Measurements from ENCODE around the gene PZP. TPM values are rescaled to one million over a fixed set of nuclear protein-coding genes. Genes with fewer than 3 reads are reported as not detected.

PZP gene
- total RNA-seq, 1 experiment from 2014 or later: not detected

- no peaks in the 10 kb centered on the region for H3K27me3 Mint-ChIP-seq (ENCODE audit: low read depth)
- Histone ChIP-seq H4K91ac (ENCODE audit: insufficient read length, low read depth, low read length) (no peak overlapping the region), H3K79me1 (ENCODE audit: insufficient read depth, low read depth, low read length, poor library complexity, severe bottlenecking) (no peaks in the 10 kb centered on the region), H4K20me1 (ENCODE audit: control insufficient read depth, insufficient read depth, insufficient read length) (no peaks in the 10 kb centered on the region), H2AK5ac (ENCODE audit: insufficient read length, low read length) (no peak overlapping the region), H2AFZ (ENCODE audit: low read length) (no peak overlapping the region), H3K27me3 (ENCODE audit: insufficient read depth, low read length) (no peaks in the 10 kb centered on the region), H3K9ac (ENCODE audit: extremely low read depth, insufficient read length, low read length) (no peak overlapping the region), H3K14ac (ENCODE audit: insufficient read depth, low read length) (no peak overlapping the region), H3K79me2 (ENCODE audit: insufficient read depth, low read length) (no peaks in the 10 kb centered on the region), H2BK20ac (ENCODE audit: low read depth, low read length, poor library complexity, severe bottlenecking) (no peak overlapping the region), H3K4ac (ENCODE audit: low read depth, low read length) (no peak overlapping the region), H2BK12ac (ENCODE audit: insufficient read length, low read depth, low read length) (no peak overlapping the region), H3K23ac (ENCODE audit: insufficient read length, low read depth, low read length) (no peak overlapping the region), H2BK5ac (ENCODE audit: insufficient read length, low read length) (no peak overlapping the region), H2BK120ac (ENCODE audit: low read depth, low read length, poor library complexity, severe bottlenecking) (no peak overlapping the region), H4K5ac (ENCODE audit: insufficient read length, low read depth, low read length) (no peak overlapping the region), H3K56ac (ENCODE audit: insufficient read length, low read depth, low read length) (no peak overlapping the region), H3K27ac (ENCODE audit: insufficient read length, low read depth, low read length) (no peak overlapping the region), H2BK15ac (ENCODE audit: low read depth, low read length) (no peak overlapping the region), H3K4me1 (ENCODE audit: insufficient read depth, low read length) (peaks cover 4% of the 10 kb centered on the region; the same call in 1 of the 2 replicates), H3K18ac (ENCODE audit: insufficient read length, low read depth, low read length) (no peak overlapping the region), H3K23me2 (ENCODE audit: insufficient read length, low read depth, low read length, poor library complexity, severe bottlenecking) (no peaks in the 10 kb centered on the region), H3T11ph (ENCODE audit: low read length) (no peak overlapping the region), H4K8ac (replicated peaks; ENCODE audit: insufficient read length, low read depth, low read length) (no peak overlapping the region), H3K9me3 (ENCODE audit: control insufficient read depth, low read depth, low read length) (no peaks in the 10 kb centered on the region), H3K4me2 (ENCODE audit: insufficient read depth, insufficient read length, low read length) (no peak overlapping the region)
- H3K4me1 Mint-ChIP-seq: peaks cover 16% of the 10 kb centered on the region in 2 experiments
- no peaks in the 10 kb centered on the region for H3K36me3 Mint-ChIP-seq (ENCODE audit: insufficient read depth in 1 of 3, low read depth in 3 of 3)
- no peaks in the 10 kb centered on the region for H3K9me3 Mint-ChIP-seq
- no peak overlapping the region for H3K4me3 Mint-ChIP-seq
- no CpG with 5 or more reads among the region's 6 CpGs for WGBS (ENCODE audit: extremely low coverage, insufficient read length, low lambda C conversion rate)
- TF ChIP-seq CTCF (conservative IDR thresholded peaks at IDR 0.05): no peak
- no peak overlapping the region; a peak in 1 of 7 replicates for H3K27ac Mint-ChIP-seq
- DNase-seq: no peak
Observed at GRCh38 chr12:9112076-9112853, 95.9 kb downstream of the PZP start.

Data from H9 (cell line).